ENCODE measurements around the gene CEP131.

CEP131 gene

GRCh38 chr17:81203136-81203535 is 19.6 kb downstream of the CEP131 start:
- no peak for DNase-seq (ENCODE audit: extremely low read depth in 1 of 2, low read depth in 1 of 2)

GRCh38 chr17:81202318-81202717 is 20.4 kb downstream of the CEP131 start:
- DNase-seq (ENCODE audit: extremely low read depth in 1 of 2, low read depth in 1 of 2) = no peak

- no peak for DNase-seq (ENCODE audit: extremely low read depth in 1 of 2, low read depth in 1 of 2)
Measured at GRCh38 chr17:81200695-81201580, 21.8 kb downstream of the CEP131 start.

GRCh38 chr17:81200201-81200600 is 22.6 kb downstream of the CEP131 start:
- no peak for DNase-seq (ENCODE audit: extremely low read depth in 1 of 2, low read depth in 1 of 2)

GRCh38 chr17:81199482-81199830 is 23.3 kb downstream of the CEP131 start:
- no peak for DNase-seq (ENCODE audit: extremely low read depth in 1 of 2, low read depth in 1 of 2)

- DNase-seq (ENCODE audit: extremely low read depth in 1 of 2, low read depth in 1 of 2) = no peak
Measured at GRCh38 chr17:81198826-81199481, 23.8 kb downstream of the CEP131 start.

- no peak for DNase-seq (ENCODE audit: extremely low read depth in 1 of 2, low read depth in 1 of 2)
Measured at GRCh38 chr17:81197831-81198490, 24.8 kb downstream of the CEP131 start.

GRCh38 chr17:81197409-81197795 is 25.4 kb downstream of the CEP131 start:
- DNase-seq (ENCODE audit: extremely low read depth in 1 of 2, low read depth in 1 of 2) = no peak

- DNase-seq (ENCODE audit: extremely low read depth in 1 of 2, low read depth in 1 of 2) = no peak
Measured at GRCh38 chr17:81196505-81197408, 26.0 kb downstream of the CEP131 start.

- no peak for DNase-seq (ENCODE audit: extremely low read depth in 1 of 2, low read depth in 1 of 2)
Measured at GRCh38 chr17:81195941-81196495, 26.7 kb downstream of the CEP131 start.

- no peak for DNase-seq (ENCODE audit: extremely low read depth in 1 of 2, low read depth in 1 of 2)
Measured at GRCh38 chr17:81194941-81195901, 27.5 kb downstream of the CEP131 start.

- DNase-seq (ENCODE audit: extremely low read depth in 1 of 2, low read depth in 1 of 2) = no peak
Measured at GRCh38 chr17:81194225-81194760, 28.5 kb downstream of the CEP131 start.

- no peak for DNase-seq (ENCODE audit: extremely low read depth in 1 of 2, low read depth in 1 of 2)
Measured at GRCh38 chr17:81193470-81194224, 29.1 kb downstream of the CEP131 start.

- DNase-seq (ENCODE audit: extremely low read depth in 1 of 2, low read depth in 1 of 2) = no peak
Measured at GRCh38 chr17:81193051-81193410, 29.7 kb downstream of the CEP131 start.

- no peak for DNase-seq (ENCODE audit: extremely low read depth in 1 of 2, low read depth in 1 of 2)
Measured at GRCh38 chr17:81192386-81193050, 30.2 kb downstream of the CEP131 start.

GRCh38 chr17:81191646-81192045 is 31.1 kb downstream of the CEP131 start:
- no peak for DNase-seq (ENCODE audit: extremely low read depth in 1 of 2, low read depth in 1 of 2)

- no peak for DNase-seq (ENCODE audit: extremely low read depth in 1 of 2, low read depth in 1 of 2)
Measured at GRCh38 chr17:81191116-81191515, 31.6 kb downstream of the CEP131 start.

GRCh38 chr17:81190591-81190990 is 32.2 kb downstream of the CEP131 start:
- DNase-seq (ENCODE audit: extremely low read depth in 1 of 2, low read depth in 1 of 2) = no peak

Data from activated CD8-positive, alpha-beta memory T cell treated with anti-CD3 and anti-CD28 coated beads for 1 hour (primary cell).